Stimulated activated CD8-positive, alpha-beta memory T cell treated with anti-CD3 and anti-CD28 coated beads, Interleukin-12 subunit alpha, Interleukin-12 subunit beta, amount 100 ng/mL, for 1 hour (primary cell): ENCODE results near the gene DERA.
"Not testable (repeated sequence)": the region's sequence is repeated elsewhere in the genome, so short reads cannot be mapped to it uniquely, and the experiment has no call there.

Experiments used
- DNase-seq: peaks from one replicate; pipeline ENCODE4 v3.0.0-alpha.2; 2020; ENCODE audit warnings: low read depth

The DERA gene

GRCh38 chr12:15910864-15911721, at the start of gene DERA:
Gene DERA (plus strand): TSS chr12:15911332. CDS start chr12:15911384, 52 bp downstream.
- peak; percentile 31 for DNase-seq

GRCh38 chr12:15861404-15861803, 49.7 kb upstream of the DERA start:
- no peak for DNase-seq

GRCh38 chr12:15862840-15863239, 48.3 kb upstream of the DERA start:
- no peak for DNase-seq

- no peak for DNase-seq
Observed at GRCh38 chr12:15863372-15863771, 47.8 kb upstream of the DERA start.

GRCh38 chr12:15863984-15864383, 47.1 kb upstream of the DERA start:
- no peak for DNase-seq

GRCh38 chr12:15868186-15868585, 42.9 kb upstream of the DERA start:
- no peak for DNase-seq

GRCh38 chr12:15873556-15873955, 37.6 kb upstream of the DERA start:
- DNase-seq, result no peak

GRCh38 chr12:15874556-15875145, 36.5 kb upstream of the DERA start:
- DNase-seq, result not testable (repeated sequence)

- DNase-seq, result no peak
Observed at GRCh38 chr12:15875863-15876262, 35.3 kb upstream of the DERA start.

GRCh38 chr12:15879413-15879812, 31.7 kb upstream of the DERA start:
- DNase-seq, result no peak

GRCh38 chr12:15880721-15881120, 30.4 kb upstream of the DERA start:
- DNase-seq, result no peak

GRCh38 chr12:15882118-15882971, 28.8 kb upstream of the DERA start, which contains the start of gene STRAP:
Gene STRAP (plus strand): TSS chr12:15882387. CDS start chr12:15882708, 321 bp downstream.
- DNase-seq, result peak; percentile 90

- no peak for DNase-seq
Observed at GRCh38 chr12:15883536-15883935, 27.6 kb upstream of the DERA start.

- DNase-seq, result no peak
Observed at GRCh38 chr12:15886372-15887042, 24.6 kb upstream of the DERA start.

GRCh38 chr12:15887043-15887817, 23.9 kb upstream of the DERA start:
- DNase-seq, result no peak

- no peak for DNase-seq
Observed at GRCh38 chr12:15892645-15893259, 18.4 kb upstream of the DERA start.

GRCh38 chr12:15893260-15893659, 17.9 kb upstream of the DERA start:
- DNase-seq, result no peak

GRCh38 chr12:15896867-15897266, 14.3 kb upstream of the DERA start:
- DNase-seq, result no peak

- DNase-seq, result no peak
Observed at GRCh38 chr12:15897433-15897832, 13.7 kb upstream of the DERA start.

- no peak for DNase-seq
Observed at GRCh38 chr12:15899282-15899870, 11.8 kb upstream of the DERA start.
